NAMALWA (cell line): ENCODE measurements around the gene CELF2.

Source experiments
- DNase-seq: peaks from one replicate; pipeline ENCODE4 v3.0.0-alpha.2; 2015; ENCODE audit warnings: low spot score

The CELF2 gene

DNA sequence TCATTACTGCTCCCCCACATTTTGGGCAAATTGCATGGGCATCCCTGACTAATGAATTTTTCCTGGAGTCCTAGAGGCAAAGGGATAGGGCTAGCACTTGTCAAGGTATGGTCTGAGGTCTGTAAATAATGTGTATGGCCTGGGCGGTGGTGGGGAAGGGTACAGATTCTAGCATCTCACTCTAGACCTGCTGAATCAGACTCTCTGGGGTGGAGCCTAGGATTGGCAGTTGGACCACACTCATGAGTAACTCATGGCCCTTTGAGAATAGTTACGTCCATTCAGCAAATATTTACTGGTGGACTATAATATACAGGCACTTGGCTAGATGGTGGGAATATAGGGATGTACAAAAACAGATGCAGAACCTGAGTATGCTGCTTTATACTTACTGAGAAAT is 118.0 kb downstream of the CELF2 start:
- DNase-seq: no peak

GRCh38 chr10:11138314-11139033 is 120.8 kb downstream of the CELF2 start:
- DNase-seq: no peak

GRCh38 chr10:11140963-11141362 is 123.3 kb downstream of the CELF2 start:
- DNase-seq: no peak

DNA sequence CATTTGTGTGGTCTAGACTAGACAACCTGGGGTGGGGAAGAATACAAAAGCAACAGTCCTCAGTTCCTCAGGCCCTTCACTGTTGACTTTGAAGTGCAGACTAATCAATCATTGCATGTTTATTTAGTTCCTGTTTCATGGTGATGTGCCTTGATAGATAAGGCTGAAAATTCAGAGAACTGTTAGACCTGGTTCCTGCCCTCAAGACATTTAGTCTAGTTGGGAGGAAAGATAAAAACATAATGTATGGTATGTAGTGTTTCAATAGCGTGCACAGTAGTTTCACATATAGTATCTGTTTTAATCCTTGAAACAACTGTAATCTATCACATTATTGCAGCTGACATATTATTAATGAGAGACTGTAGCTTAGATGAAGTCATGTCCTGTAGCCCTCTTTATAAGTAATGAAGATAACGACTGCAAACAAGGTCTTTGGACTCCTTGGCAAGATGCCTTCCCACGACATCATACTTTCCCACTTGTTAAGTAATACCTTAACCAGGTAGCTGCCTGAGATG is 124.0 kb downstream of the CELF2 start:
- no peak for DNase-seq

DNA sequence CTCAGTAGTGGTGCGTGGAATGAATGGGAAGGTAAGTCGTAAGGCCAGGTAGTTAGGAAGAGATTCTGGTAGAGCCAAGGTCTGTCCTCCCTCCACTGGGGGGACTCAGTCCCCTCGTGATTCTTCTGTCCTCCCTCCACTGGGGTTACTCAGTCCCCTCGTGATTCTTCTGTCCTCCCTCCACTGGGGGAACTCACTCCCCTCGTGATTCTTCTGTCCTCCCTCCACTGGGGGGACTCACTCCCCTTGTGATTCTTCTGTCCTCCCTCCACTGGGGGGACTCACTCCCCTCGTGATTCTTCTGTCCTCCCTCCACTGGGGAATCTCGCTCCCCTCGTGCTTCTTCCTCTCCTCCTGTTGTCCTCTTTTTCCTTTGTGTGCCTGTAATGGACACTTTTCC is 125.1 kb downstream of the CELF2 start:
- DNase-seq: peak; percentile 18

GRCh38 chr10:11143242-11143641 is 125.6 kb downstream of the CELF2 start:
- DNase-seq: no peak

DNA sequence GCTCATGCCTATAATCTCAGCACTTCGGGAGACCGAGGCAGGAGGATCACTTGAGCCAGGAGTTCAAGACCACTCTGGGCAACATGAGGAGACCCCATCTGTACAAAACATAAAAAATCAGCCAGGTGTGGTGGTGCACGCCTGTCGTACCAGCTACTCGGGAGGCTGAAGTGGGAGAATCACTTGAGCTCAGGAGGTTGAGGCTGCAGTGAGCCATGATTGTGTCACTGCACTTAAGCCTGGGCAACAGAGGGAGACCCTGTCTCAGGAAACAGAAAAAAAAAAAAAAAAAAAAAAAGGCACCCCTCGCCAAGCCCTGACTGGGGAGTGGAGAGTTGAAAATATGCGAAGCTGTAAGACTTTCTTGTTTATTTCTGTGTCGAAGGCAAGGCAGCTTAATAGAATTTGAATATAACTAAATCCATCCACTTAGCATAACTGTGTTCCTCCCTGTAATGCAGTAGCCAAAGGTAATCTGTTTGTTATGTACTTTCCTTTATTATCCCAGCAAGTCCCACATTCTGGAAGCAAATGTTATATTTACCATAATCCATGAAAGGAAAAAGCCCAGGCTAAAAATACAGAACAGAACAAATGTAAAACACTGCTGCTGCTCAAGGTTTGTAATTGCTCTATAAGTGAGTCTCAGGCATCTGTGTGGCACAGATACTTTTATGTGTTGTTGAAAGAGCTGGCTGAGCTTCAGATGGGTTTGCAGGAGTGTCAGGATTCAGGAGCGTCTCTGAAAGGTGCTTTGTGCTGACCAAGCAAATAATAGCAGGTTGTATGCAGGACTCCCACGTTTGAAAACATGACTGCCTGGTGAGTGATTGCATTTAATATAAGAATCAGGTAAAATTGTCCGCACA is 127.2 kb downstream of the CELF2 start:
- no peak for DNase-seq

- DNase-seq: peak; percentile 58
Measured at GRCh38 chr10:11145495-11145855, 127.8 kb downstream of the CELF2 start.

DNA sequence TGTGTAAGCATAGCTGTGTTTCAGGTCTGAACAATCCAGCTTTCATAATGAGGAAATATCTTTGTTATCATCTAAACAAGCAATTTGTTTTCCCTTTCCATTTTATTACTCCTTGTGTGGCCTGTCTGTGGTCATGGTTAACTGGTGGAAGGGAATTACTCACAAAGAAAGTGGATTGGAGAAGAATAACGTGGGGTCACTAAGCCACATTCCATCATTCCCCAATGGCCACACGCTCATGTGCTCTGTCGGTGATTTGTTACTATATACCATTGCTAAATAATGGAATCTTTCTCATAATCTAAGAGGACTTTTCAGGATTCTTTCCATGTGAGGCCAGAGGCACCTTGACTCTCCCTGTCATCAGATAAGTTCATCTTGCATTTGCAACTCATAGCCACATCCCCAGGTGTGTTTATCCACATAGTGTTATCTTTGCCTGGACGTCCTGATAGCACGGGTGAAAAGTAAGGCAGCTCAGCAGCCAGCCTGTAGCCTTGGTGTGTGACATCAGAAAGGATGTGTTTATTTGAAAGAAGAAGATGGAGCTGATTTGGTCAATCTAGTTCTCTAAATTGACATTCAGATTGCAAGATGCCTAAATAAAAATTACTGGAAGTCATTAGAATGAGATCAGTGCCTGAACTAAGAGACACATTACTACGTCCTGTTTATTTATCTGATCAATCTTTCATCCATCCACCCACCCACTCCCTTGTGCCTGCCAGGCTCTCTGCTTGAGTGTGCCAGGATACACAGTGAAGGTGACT is 128.9 kb downstream of the CELF2 start:
- no peak for DNase-seq

GRCh38 chr10:11147722-11148121 is 130.1 kb downstream of the CELF2 start:
- DNase-seq: peak; percentile 46

- no peak for DNase-seq
Measured at GRCh38 chr10:11148142-11149028, 130.7 kb downstream of the CELF2 start.

- no peak for DNase-seq
Measured at GRCh38 chr10:11149807-11150141, 132.1 kb downstream of the CELF2 start.

GRCh38 chr10:11150231-11150731 is 132.6 kb downstream of the CELF2 start:
- DNase-seq: no peak

DNA sequence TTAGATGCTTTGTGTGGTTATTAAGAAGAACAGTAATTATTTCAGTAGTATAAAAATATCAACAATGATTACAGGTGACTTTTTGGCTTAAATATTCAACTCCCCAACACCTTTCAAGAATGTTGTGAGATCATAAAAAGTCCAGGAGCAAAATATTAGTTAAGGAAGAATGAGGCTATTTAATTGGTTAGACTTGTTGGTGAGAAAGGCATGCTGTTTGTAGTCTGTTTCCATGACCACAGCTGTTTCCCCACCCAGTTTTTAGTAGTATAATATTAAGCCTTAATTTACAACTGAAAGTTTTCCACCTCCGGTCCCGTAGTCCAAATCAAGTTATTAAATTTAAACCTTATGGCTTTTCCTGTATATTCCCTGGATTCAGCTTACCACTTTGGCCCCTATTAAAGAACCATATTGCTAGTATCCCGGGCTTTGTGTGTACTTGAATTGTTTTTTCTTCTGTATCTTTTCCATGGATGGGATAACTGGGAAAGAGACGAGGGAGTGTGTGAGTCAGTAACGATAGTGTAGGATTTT is 133.3 kb downstream of the CELF2 start:
- no peak for DNase-seq

DNA sequence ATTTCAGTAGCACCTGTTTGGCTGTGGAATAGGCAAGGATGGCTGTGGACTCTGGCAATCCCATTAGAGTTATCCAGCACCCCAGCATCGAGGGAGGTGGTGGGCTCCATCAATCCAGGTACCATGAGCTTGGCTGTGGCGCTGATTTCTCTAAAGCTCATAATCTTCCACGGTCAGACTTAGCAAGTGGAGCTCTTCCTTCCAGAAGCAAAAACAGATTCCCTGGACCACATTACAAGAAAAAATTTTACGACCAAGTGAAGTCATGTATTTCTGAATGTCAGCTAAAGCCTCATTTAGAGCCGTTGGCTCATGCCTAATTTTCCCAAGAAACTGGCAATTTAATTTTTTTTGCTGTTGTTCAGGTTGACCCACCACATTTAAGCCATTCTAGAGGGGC is 135.1 kb downstream of the CELF2 start:
- DNase-seq: no peak

GRCh38 chr10:11153245-11153644 is 135.6 kb downstream of the CELF2 start:
- DNase-seq: no peak

DNA sequence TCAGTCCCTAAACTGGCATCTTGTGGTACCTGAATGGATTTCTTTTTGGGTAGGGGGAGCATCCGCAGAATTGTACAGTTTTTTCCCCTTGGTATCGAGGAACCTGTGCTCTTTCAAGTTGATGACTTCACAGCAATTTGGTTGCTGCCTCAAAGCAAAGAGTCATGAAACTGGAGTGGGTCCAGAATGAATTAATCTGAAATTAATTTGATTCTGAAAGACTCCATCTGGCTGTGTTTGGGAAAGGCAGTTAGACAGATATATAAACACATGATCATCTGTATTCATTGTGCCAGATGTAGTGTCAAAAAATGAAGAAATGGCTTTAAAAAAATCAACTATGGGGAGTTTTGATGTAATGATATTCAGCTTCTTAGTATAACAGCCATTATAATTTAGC is 136.1 kb downstream of the CELF2 start:
- no peak for DNase-seq

- no peak for DNase-seq
Measured at GRCh38 chr10:11154333-11154732, 136.7 kb downstream of the CELF2 start.

DNA sequence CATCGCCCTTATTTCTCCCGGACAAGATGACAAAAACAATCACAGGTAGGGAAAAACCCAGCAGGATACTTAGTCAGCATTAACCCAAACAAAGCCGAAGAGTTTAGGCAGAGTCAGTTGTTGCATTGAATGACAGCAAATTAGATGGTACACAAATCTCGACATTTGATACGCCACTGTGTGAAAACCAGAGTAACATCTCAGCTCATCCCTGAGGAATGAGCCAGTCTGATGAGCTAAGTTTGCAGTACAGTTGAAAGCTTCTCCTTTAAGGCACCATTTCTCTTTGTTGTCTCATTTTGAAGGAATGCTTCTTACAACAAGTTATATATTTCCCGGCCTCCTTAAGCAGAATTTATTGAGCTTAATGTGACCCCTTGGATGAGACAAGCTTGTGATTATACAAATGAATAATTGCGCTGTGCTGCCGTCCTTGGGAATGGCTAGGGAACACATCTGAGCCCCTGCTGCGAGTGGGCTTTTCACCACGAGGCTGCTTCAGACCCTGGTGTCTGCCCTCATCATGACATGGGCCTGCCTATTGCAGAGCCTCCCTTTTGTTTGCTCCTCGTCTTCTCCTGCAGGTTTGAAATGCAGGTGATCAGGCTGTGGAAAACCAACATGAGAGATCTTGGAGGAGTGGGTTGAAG is 137.3 kb downstream of the CELF2 start:
- DNase-seq: no peak

GRCh38 chr10:11156480-11156879 is 138.8 kb downstream of the CELF2 start:
- no peak for DNase-seq
